Neuronal stem cell (in vitro differentiated cells): ENCODE data around the gene FHDC1. TPM values are rescaled to one million over a fixed set of nuclear protein-coding genes. Genes with fewer than 3 reads are reported as not detected.
A peak's percentile ranks its signal among the peaks of the same experiment; 100 is the strongest.

Experiments used
- DNase-seq: peaks from one replicate; pipeline ENCODE4 v3.0.0-alpha.2; 2013; ENCODE audit warnings: low spot score
- H2AFZ ChIP-seq: one replicate; pipeline ENCODE4 v1.6.1; 2013; ENCODE audit warnings: mild to moderate bottlenecking, low read length, inconsistent platforms
- H2AK5ac ChIP-seq: 2 replicates; pipeline ENCODE4 v1.6.1; 2013; ENCODE audit warnings: low read depth, mild to moderate bottlenecking, inconsistent platforms, low read length, moderate library complexity, mixed read lengths
- H2BK120ac ChIP-seq: 2 replicates; pipeline ENCODE4 v1.6.1; 2013; ENCODE audit warnings: low read depth, mild to moderate bottlenecking, inconsistent platforms, low read length, moderate library complexity, mixed read lengths
- H2BK12ac ChIP-seq: one replicate; pipeline ENCODE4 v1.6.1; 2013; ENCODE audit warnings: low read length, inconsistent platforms
- H2BK15ac ChIP-seq: 2 replicates; pipeline ENCODE4 v1.6.1; 2013; ENCODE audit warnings: mild to moderate bottlenecking, low read length, inconsistent platforms, mixed read lengths
- H2BK5ac ChIP-seq: one replicate; pipeline ENCODE4 v1.6.1; 2013; ENCODE audit warnings: inconsistent platforms, mild to moderate bottlenecking, low read length, moderate library complexity
- H3K14ac ChIP-seq: one replicate; pipeline ENCODE4 v1.6.1; 2013; ENCODE audit warnings: low read length, inconsistent platforms
- H3K18ac ChIP-seq: 2 replicates; pipeline ENCODE4 v1.6.1; 2013; ENCODE audit warnings: low read length, inconsistent platforms
- H3K23ac ChIP-seq: 2 replicates; pipeline ENCODE4 v1.6.1; 2013; ENCODE audit warnings: low read depth, mild to moderate bottlenecking, mixed read lengths, low read length, inconsistent platforms; ENCODE audit not compliant: poor library complexity
- H3K27ac ChIP-seq: replicated peaks from 3 replicates; pipeline ENCODE4 v1.5.1; 2013; ENCODE audit warnings: low read length, inconsistent platforms
- H3K27me3 ChIP-seq, 3 experiments: 2 replicates each; pipeline ENCODE4 v1.6.1; 2013; ENCODE audit warnings: low read length in 3 of 3, mild to moderate bottlenecking in 2 of 3, inconsistent platforms in 1 of 3, low read depth in 1 of 3, mixed read lengths in 1 of 3, moderate library complexity in 1 of 3; ENCODE audit not compliant: control insufficient read depth in 3 of 3, insufficient read depth in 3 of 3
- H3K36me3 ChIP-seq, 2 donors: replicated peaks in 1 of 2; 2 replicates each; pipeline ENCODE4 v1.6.1; 2013; ENCODE audit warnings: low read length in 2 of 2; ENCODE audit not compliant: control insufficient read depth in 2 of 2, insufficient read depth in 2 of 2
- H3K4ac ChIP-seq: 2 replicates; pipeline ENCODE4 v1.6.1; 2013; ENCODE audit warnings: inconsistent platforms, mild to moderate bottlenecking, low read length, moderate library complexity
- H3K4me1 ChIP-seq, 2 donors: 1 replicate in 1 of 2; 2 replicates in 1 of 2; pipeline ENCODE4 v1.6.1; 2013; ENCODE audit warnings: low read length in 2 of 2, low read depth in 1 of 2; ENCODE audit not compliant: control insufficient read depth in 2 of 2, insufficient read depth in 1 of 2
- H3K4me2 ChIP-seq: one replicate; pipeline ENCODE4 v1.6.1; 2013; ENCODE audit warnings: mild to moderate bottlenecking, low read length, inconsistent platforms; ENCODE audit not compliant: insufficient read depth, poor library complexity, severe bottlenecking
- H3K4me3 ChIP-seq, 2 donors: 2 replicates each; pipeline ENCODE4 v1.5.1; 2013; ENCODE audit warnings: low read length in 2 of 2, mild to moderate bottlenecking in 2 of 2, inconsistent platforms in 1 of 2, moderate library complexity in 1 of 2
- H3K79me1 ChIP-seq: one replicate; pipeline ENCODE4 v1.6.1; 2013; ENCODE audit warnings: low read depth, mild to moderate bottlenecking, inconsistent platforms, low read length, moderate library complexity
- H3K9ac ChIP-seq: one replicate; pipeline ENCODE4 v1.6.1; 2013; ENCODE audit warnings: mild to moderate bottlenecking, low read depth, low read length, inconsistent platforms; ENCODE audit not compliant: poor library complexity
- H3K9me3 ChIP-seq, 2 donors: replicated peaks in 1 of 2; 2 replicates each; pipeline versions ENCODE3 to v1.6.1; 2013; ENCODE audit warnings: low read length in 2 of 2, mild to moderate bottlenecking in 2 of 2, inconsistent platforms in 1 of 2, low read depth in 1 of 2, mixed read lengths in 1 of 2, moderate library complexity in 1 of 2; ENCODE audit not compliant: control insufficient read depth in 2 of 2, insufficient read depth in 1 of 2
- H4K8ac ChIP-seq: one replicate; pipeline ENCODE4 v1.6.1; 2013; ENCODE audit warnings: low read depth, mild to moderate bottlenecking, inconsistent platforms, low read length, moderate library complexity
- H4K91ac ChIP-seq: one replicate; pipeline ENCODE4 v1.6.1; 2013; ENCODE audit warnings: low read length, low read depth, mild to moderate bottlenecking, inconsistent platforms; ENCODE audit not compliant: poor library complexity
- WGBS, 2 donors: extraction: QIAGEN DNeasy Blood & Tissue Kit; methylation state at CpG; one replicate each; pipeline ENCODE4 v1.1.7; 2013; ENCODE audit warnings: missing lambda C conversion rate in 2 of 2, mixed read lengths in 1 of 2; ENCODE audit not compliant: insufficient read length in 2 of 2, insufficient replicate concordance in 1 of 2; ENCODE audit errors: extremely low coverage in 2 of 2; 5-methylcytosine and 5-hydroxymethylcytosine counted together
- polyA plus RNA-seq, 2 experiments: library from polyadenylated mRNA; stranded (reverse); fragments of 200-250 nt; gene quantifications; one replicate each; pipeline ENCODE4 v1.2.3, GENCODE V29; 2013

FHDC1 gene, protein sequence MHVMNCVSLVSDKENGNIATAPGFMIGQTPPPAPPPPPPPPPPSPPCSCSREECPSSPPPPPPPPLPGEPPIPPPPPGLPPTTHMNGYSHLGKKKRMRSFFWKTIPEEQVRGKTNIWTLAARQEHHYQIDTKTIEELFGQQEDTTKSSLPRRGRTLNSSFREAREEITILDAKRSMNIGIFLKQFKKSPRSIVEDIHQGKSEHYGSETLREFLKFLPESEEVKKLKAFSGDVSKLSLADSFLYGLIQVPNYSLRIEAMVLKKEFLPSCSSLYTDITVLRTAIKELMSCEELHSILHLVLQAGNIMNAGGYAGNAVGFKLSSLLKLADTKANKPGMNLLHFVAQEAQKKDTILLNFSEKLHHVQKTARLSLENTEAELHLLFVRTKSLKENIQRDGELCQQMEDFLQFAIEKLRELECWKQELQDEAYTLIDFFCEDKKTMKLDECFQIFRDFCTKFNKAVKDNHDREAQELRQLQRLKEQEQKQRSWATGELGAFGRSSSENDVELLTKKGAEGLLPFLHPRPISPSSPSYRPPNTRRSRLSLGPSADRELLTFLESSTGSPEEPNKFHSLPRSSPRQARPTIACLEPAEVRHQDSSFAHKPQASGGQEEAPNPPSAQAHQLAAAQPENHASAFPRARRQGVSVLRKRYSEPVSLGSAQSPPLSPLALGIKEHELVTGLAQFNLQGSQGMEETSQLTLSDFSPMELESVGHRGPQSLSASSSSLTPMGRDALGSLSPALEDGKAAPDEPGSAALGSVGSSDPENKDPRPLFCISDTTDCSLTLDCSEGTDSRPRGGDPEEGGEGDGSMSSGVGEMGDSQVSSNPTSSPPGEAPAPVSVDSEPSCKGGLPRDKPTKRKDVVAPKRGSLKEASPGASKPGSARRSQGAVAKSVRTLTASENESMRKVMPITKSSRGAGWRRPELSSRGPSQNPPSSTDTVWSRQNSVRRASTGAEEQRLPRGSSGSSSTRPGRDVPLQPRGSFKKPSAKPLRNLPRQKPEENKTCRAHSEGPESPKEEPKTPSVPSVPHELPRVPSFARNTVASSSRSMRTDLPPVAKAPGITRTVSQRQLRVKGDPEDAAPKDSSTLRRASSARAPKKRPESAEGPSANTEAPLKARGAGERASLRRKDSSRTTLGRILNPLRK
- polyA plus RNA-seq (2013, experiment 1 of 2), result 2.0 TPM
- 1.9 TPM for polyA plus RNA-seq (2013, experiment 2 of 2)

DNA sequence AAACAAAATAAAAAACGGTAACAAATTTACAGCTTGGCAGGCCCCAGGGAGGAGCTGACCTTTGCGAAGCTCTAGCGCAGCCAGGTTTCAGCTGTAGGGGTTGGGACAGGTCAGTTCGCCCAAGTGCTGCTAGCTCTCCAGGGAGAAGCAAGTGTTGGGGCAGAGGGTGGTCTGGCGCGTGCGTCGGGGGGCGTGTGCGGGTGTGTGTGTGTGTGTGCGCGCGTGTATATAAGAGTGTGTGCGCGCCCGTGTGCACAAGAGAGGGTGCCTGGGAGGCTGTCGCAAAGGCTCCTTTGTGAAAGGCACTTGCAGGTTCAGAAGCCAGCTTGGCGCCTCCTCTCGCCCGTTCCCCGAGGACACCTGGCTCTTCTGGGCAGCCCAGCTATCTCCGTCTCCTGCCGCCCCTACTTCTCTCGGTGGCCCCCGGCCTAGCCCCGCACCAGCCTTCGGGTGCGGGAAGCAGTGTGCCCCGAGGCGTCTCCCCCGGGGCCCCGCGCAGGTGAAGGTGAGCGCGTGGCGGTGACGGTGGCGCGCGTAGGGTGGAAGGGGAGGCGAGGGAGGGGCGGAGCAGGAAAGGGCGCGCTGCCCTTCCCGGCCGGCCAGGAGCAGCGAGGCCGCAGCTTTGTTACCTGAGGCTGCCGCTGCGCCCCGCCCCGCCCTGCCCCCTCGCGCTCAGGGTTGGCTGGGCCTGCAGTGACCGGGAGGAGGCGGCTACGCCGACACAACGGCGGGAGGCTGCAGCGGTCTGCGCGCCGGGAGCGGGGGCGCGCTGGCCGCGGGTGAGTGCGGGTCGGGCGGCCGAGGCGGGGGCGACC is at the start of gene FHDC1:
Gene FHDC1 (plus strand): TSS at position 693 of the 815 bp plus-strand sequence. CDS start 6,735 bp downstream, outside the sequence.
- H3K79me1 ChIP-seq, result peaks cover 2% of the 10 kb centered on the region
- H3K27ac ChIP-seq, result no peak within 1 kb of the TSS
- WGBS, 2 donors, result no CpG with 5 or more reads among the region's 75 CpGs

DNA sequence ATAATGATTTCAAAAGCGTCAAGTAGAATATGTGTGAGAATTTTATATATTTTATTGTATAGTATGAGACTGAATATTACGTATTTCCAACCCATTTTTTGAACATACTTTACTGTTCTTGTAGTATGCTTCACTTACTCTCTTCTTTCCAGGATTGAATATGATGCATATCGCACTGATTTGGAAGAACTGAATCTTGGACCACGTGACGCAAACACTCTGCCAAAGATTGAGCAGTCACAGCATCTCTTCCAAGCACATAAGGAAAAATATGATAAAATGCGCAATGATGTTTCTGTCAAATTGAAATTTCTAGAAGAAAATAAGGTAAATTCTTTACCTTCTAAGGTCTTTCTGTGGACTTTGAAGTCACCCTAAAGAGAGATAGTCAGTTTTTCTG is 48.1 kb upstream of the FHDC1 start:
- no peak overlapping the region for H3K4me3 ChIP-seq
- no peaks in the 10 kb centered on the region for H3K27me3 ChIP-seq
- no peak for DNase-seq
- no peak overlapping the region for H2BK120ac ChIP-seq
- H4K91ac ChIP-seq, result no peak overlapping the region
- no peak overlapping the region for H3K14ac ChIP-seq
- H2AFZ ChIP-seq, result no peak overlapping the region
- H2BK12ac ChIP-seq, result no peak overlapping the region
- H3K36me3 ChIP-seq, result peaks cover 2 to 48% of the 10 kb centered on the region in 2 donors
- H3K4ac ChIP-seq, result no peak overlapping the region
- H2BK15ac ChIP-seq, result no peak overlapping the region
- H3K27ac ChIP-seq, result no peak overlapping the region
- no peak overlapping the region for H3K4me2 ChIP-seq
- no peaks in the 10 kb centered on the region for H3K9me3 ChIP-seq
- no peak overlapping the region for H3K23ac ChIP-seq
- no CpG with 5 or more reads among the region's 6 CpGs for WGBS, 2 donors
- no peak overlapping the region for H3K18ac ChIP-seq
- no peak overlapping the region for H2AK5ac ChIP-seq
- no peak overlapping the region for H2BK5ac ChIP-seq
- peaks cover 3 to 10% of the 10 kb centered on the region in 2 donors for H3K4me1 ChIP-seq
- no peak overlapping the region for H4K8ac ChIP-seq
- no peak overlapping the region for H3K9ac ChIP-seq
- H3K79me1 ChIP-seq, result no peaks in the 10 kb centered on the region

More for the DNA sequence above, at the start of gene FHDC1:
- Histone ChIP-seq H3K23ac (peak within 1 kb of the TSS; percentile 94), H2AFZ (peak within 1 kb of the TSS; percentile 97), H2BK12ac (peak within 1 kb of the TSS; percentile 90), H3K9me3 (peaks cover 0 to 13% of the 10 kb centered on the region in 2 donors), H3K4me2 (peak within 1 kb of the TSS; percentile 99), H4K91ac (peak within 1 kb of the TSS; percentile 92), H3K4me3 (peak within 1 kb of the TSS; percentile 56 to 86), H3K9ac (peak within 1 kb of the TSS; percentile 90), H2BK5ac (peak within 1 kb of the TSS; percentile 87), H4K8ac (peak within 1 kb of the TSS; percentile 98), H3K27me3 (peaks cover 0 to 76% (median 27%) of the 10 kb centered on the region in 3 experiments), H3K36me3 (no peaks in the 10 kb centered on the region), H3K18ac (peak within 1 kb of the TSS; percentile 98), H2BK120ac (peak within 1 kb of the TSS; percentile 61), H3K14ac (peak within 1 kb of the TSS; percentile 94), H2BK15ac (peak within 1 kb of the TSS; percentile 97), H3K4me1 (peaks cover 2 to 10% of the 10 kb centered on the region in 2 donors), H2AK5ac (peak within 1 kb of the TSS; percentile 90), H3K4ac (peak within 1 kb of the TSS; percentile 66)
- peak; percentile 51 for DNase-seq

DNA sequence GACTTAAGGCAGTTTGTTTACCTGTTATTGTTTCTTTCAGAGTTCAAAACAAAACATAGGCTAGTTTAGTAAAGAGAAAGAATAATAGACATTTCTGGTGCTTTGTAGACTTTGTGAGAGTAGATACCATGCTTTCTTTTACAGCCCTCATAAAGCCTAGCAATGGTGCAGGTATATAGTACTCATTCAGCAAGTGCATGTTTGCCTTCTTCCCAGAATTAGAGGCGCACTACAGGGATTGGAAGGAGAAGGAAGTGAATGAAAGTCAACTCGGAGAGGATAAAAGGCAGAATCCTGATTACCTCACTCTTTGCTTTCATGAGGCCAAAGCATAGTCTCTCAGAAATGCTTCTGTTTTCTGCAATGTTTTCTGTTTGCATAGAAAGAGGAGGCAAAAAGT is 43.1 kb upstream of the FHDC1 start:
- Histone ChIP-seq H3K14ac (no peak overlapping the region), H2BK5ac (no peak overlapping the region), H3K23ac (no peak overlapping the region), H3K4me2 (no peak overlapping the region), H3K79me1 (no peaks in the 10 kb centered on the region), H4K8ac (no peak overlapping the region), H4K91ac (no peak overlapping the region), H3K4me1 (peaks cover 0 to 3% of the 10 kb centered on the region in 2 donors), H2AFZ (no peak overlapping the region), H2BK15ac (no peak overlapping the region), H3K9me3 (no peaks in the 10 kb centered on the region), H3K4ac (no peak overlapping the region), H3K27me3 (no peaks in the 10 kb centered on the region), H3K27ac (no peak overlapping the region), H2AK5ac (no peak overlapping the region), H2BK120ac (no peak overlapping the region), H3K4me3 (no peak overlapping the region), H2BK12ac (no peak overlapping the region), H3K9ac (no peak overlapping the region), H3K36me3 (peaks cover 0 to 43% of the 10 kb centered on the region in 2 donors), H3K18ac (no peak overlapping the region)
- WGBS, 2 donors, result no CpG with 5 or more reads among the region's 2 CpGs
- no peak for DNase-seq
